Fibroblast of lung (primary cell): ENCODE results near the gene FTO. TPM values are rescaled to one million over a fixed set of nuclear protein-coding genes. Genes with fewer than 3 reads are reported as not detected.

Experiments
- DNase-seq, 2 donors: peaks; one replicate each; pipeline versions ENCODE4 v3.0.0 to v3.0.0-alpha.2; 2010; ENCODE audit warnings: low read depth in 2 of 2
- H2AFZ ChIP-seq: 2 replicates; pipeline ENCODE4 v1.5.1; 2012; ENCODE audit warnings: low read length, control low read depth, inconsistent platforms
- H3K27ac ChIP-seq: 2 replicates; pipeline ENCODE4 v1.5.1; 2011; ENCODE audit warnings: low read length, control low read depth; ENCODE audit not compliant: insufficient read depth
- H3K27me3 ChIP-seq: 2 replicates; pipeline ENCODE4 v1.5.1; 2011; ENCODE audit warnings: mild to moderate bottlenecking, low read length; ENCODE audit not compliant: control insufficient read depth, insufficient read depth
- H3K36me3 ChIP-seq: 2 replicates; pipeline ENCODE4 v1.5.1; 2011; ENCODE audit warnings: low read length; ENCODE audit not compliant: control insufficient read depth, insufficient read depth
- H3K4me1 ChIP-seq: 2 replicates; pipeline ENCODE4 v1.5.1; 2011; ENCODE audit warnings: low read length; ENCODE audit not compliant: control insufficient read depth, insufficient read depth; ENCODE audit errors: extremely low read depth
- H3K4me2 ChIP-seq: 2 replicates; pipeline ENCODE4 v1.5.1; 2011; ENCODE audit warnings: low read length, control low read depth; ENCODE audit not compliant: insufficient read depth; ENCODE audit errors: extremely low read depth
- H3K4me3 ChIP-seq, 4 experiments: fragments of 200-600 bp in 1 of 4; sonication (generic) in 1 of 4; replicated peaks in 1 of 4; 2 replicates each; pipeline ENCODE4 v1.5.1; 2011 to 2016; ENCODE audit warnings: low read length in 4 of 4, low read depth in 3 of 4, mild to moderate bottlenecking in 3 of 4, control low read depth in 2 of 4, inconsistent platforms in 1 of 4, mixed read lengths in 1 of 4; ENCODE audit not compliant: insufficient read depth in 1 of 4; ENCODE audit errors: control extremely low read depth in 1 of 4
- H3K79me2 ChIP-seq: 2 replicates; pipeline ENCODE4 v1.5.1; 2012; ENCODE audit warnings: mild to moderate bottlenecking, low read length, inconsistent platforms; ENCODE audit not compliant: control insufficient read depth, insufficient read depth
- H3K9ac ChIP-seq: 2 replicates; pipeline ENCODE4 v1.5.1; 2011; ENCODE audit warnings: mild to moderate bottlenecking, low read length, control low read depth; ENCODE audit not compliant: insufficient read depth
- H3K9me3 ChIP-seq: 2 replicates; pipeline ENCODE4 v1.5.1; 2012; ENCODE audit warnings: low read depth, low read length; ENCODE audit not compliant: control insufficient read depth, insufficient read depth
- H4K20me1 ChIP-seq: 2 replicates; pipeline ENCODE4 v1.5.1; 2011; ENCODE audit warnings: low read length; ENCODE audit not compliant: control insufficient read depth, insufficient read depth; ENCODE audit errors: extremely low read depth
- EZH2 ChIP-seq: IDR thresholded peaks from 2 replicates; pipeline ENCODE4 v1.5.1; 2012; ENCODE audit warnings: low read length, control low read depth, mild to moderate bottlenecking; ENCODE audit errors: missing control alignments
- polyA plus RNA-seq, 2 donors: library from polyadenylated mRNA; depleted of rRNA in 1 of 2; stranded (reverse) in 1 of 2; unstranded in 1 of 2; fragments of >200 nt; gene quantifications; 2 replicates each; pipeline ENCODE4 v1.2.1, GENCODE V29; 2011 to 2012; ENCODE audit warnings: missing spikeins in 1 of 2
- total RNA-seq: library from RNA; depleted of rRNA; stranded (reverse); fragments of >200 nt; gene quantifications from 2 replicates; pipeline ENCODE4 v1.2.1, GENCODE V29; 2014
- TF ChIP-seq, protein P1 (sequence below), 2 donors: IDR thresholded peaks in 1 of 2; conservative IDR thresholded peaks in 1 of 2; 1 replicate in 1 of 2; 2 replicates in 1 of 2; pipeline ENCODE4 v1.5.1; 2011 to 2012; ENCODE audit warnings: low read length in 2 of 2, control low read depth in 1 of 2, inconsistent platforms in 1 of 2, low read depth in 1 of 2, mild to moderate bottlenecking in 1 of 2

The FTO gene
- total and polyA plus RNA-seq, 2 donors (not counting 1 experiment from before 2014, with no cell fraction given): 61.1 to 97.6 TPM

DNA sequence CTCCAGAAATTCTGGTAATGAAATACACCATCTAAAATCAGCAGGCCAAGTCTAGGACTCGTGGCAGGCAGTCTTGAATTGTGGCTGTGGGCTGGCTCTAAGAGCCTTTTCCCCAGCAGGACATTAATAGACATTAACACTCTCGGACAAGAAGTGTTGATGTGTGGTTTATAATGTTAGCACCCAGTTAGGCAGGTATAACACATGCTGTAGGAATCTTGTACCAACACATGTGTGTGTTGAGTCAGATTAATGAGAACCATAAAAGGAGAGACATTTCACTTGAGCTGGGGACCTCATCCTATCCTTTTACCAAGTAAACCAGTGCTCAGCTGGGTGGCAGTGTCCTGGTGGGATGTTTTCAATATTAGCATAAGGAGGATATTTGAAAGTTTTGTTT, 264.5 kb downstream of the FTO start:
- Histone ChIP-seq H3K4me2 (no peak overlapping the region), H3K36me3 (no peaks in the 10 kb centered on the region), H3K4me3 (no peak overlapping the region), H3K27me3 (no peaks in the 10 kb centered on the region), H3K4me1 (no peaks in the 10 kb centered on the region), H2AFZ (no peak overlapping the region), H3K9ac (no peak overlapping the region), H3K9me3 (no peaks in the 10 kb centered on the region), H4K20me1 (no peaks in the 10 kb centered on the region), H3K79me2 (no peaks in the 10 kb centered on the region), H3K27ac (no peak overlapping the region)
- TF ChIP-seq, protein P1, sequence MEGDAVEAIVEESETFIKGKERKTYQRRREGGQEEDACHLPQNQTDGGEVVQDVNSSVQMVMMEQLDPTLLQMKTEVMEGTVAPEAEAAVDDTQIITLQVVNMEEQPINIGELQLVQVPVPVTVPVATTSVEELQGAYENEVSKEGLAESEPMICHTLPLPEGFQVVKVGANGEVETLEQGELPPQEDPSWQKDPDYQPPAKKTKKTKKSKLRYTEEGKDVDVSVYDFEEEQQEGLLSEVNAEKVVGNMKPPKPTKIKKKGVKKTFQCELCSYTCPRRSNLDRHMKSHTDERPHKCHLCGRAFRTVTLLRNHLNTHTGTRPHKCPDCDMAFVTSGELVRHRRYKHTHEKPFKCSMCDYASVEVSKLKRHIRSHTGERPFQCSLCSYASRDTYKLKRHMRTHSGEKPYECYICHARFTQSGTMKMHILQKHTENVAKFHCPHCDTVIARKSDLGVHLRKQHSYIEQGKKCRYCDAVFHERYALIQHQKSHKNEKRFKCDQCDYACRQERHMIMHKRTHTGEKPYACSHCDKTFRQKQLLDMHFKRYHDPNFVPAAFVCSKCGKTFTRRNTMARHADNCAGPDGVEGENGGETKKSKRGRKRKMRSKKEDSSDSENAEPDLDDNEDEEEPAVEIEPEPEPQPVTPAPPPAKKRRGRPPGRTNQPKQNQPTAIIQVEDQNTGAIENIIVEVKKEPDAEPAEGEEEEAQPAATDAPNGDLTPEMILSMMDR (conservative IDR thresholded peaks at IDR 0.05 in 1 of 2, IDR thresholded peaks at IDR 0.05 in 1 of 2; ENCODE audit: low read depth in 1 of 2, low read length in 2 of 2): no peak
- TF ChIP-seq EZH2: no peak
- peak in 1 of 2 donors; percentile 38 for DNase-seq

DNA sequence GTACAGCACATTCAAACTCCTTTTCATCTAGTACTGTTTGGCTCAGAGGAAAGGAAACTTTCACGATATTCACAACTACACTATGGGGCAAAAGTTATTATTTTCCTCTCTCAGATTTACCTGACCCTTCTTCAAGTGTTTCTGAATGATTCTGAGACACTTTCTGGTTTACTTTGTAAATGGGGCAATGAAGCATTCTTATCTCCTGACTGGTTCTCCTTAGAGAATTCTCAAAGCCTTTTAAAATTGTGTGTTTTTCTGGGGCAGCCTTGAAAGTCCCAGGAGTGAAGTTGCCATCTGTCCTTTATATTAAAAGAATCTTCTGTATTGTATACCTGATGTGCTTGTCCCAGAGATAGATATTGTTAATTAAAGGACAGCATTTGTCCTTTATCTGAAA, 264.9 kb downstream of the FTO start:
- no peak for TF ChIP-seq EZH2
- TF ChIP-seq, protein P1 (conservative IDR thresholded peaks at IDR 0.05 in 1 of 2, IDR thresholded peaks at IDR 0.05 in 1 of 2; ENCODE audit: low read depth in 1 of 2, low read length in 2 of 2): no peak
- peak in 1 of 2 donors; percentile 17 for DNase-seq
- no peak overlapping the region for H3K9ac ChIP-seq
- no peak overlapping the region for H3K27ac ChIP-seq
- H3K4me2 ChIP-seq: no peak overlapping the region
- no peaks in the 10 kb centered on the region for H4K20me1 ChIP-seq
- no peaks in the 10 kb centered on the region for H3K9me3 ChIP-seq
- no peaks in the 10 kb centered on the region for H3K27me3 ChIP-seq
- H2AFZ ChIP-seq: no peak overlapping the region
- H3K4me3 ChIP-seq: no peak overlapping the region
- no peaks in the 10 kb centered on the region for H3K36me3 ChIP-seq
- no peaks in the 10 kb centered on the region for H3K4me1 ChIP-seq
- no peaks in the 10 kb centered on the region for H3K79me2 ChIP-seq

DNA sequence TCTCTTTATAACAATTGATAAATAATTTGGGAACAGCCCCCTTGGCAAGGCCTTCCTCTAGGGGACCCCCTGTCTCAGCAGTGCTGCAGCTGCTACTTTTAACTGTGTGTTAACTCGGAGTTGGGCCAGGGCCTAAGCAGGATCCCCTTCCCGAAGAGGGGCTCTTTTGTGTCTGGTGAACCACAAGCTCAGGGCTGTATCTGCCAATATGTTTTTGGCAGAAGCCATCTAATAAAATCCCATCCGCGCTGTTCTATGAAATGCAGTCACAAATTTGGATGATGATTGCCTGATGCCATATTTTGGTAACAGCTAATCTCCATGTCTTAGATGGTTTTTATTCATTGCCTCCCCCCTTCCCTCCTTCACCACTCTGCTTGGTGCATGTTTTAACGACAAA, 267.7 kb downstream of the FTO start:
- Histone ChIP-seq H3K9ac (no peak overlapping the region), H2AFZ (no peak overlapping the region), H3K4me2 (no peak overlapping the region), H3K36me3 (no peaks in the 10 kb centered on the region), H3K4me1 (no peaks in the 10 kb centered on the region), H3K4me3 (no peak overlapping the region), H3K79me2 (no peaks in the 10 kb centered on the region), H3K27ac (no peak overlapping the region), H3K9me3 (no peaks in the 10 kb centered on the region), H4K20me1 (no peaks in the 10 kb centered on the region), H3K27me3 (no peaks in the 10 kb centered on the region)
- DNase-seq: no peak
- TF ChIP-seq, protein P1 (conservative IDR thresholded peaks at IDR 0.05 in 1 of 2, IDR thresholded peaks at IDR 0.05 in 1 of 2; ENCODE audit: low read depth in 1 of 2, low read length in 2 of 2): no peak
- TF ChIP-seq EZH2: no peak
